Activated naive CD8-positive, alpha-beta T cell treated with anti-CD3 and anti-CD28 coated beads, Interleukin-2, amount 50 U/mL, for 24 hours (primary cell): ENCODE results near the gene MAEL.

Source experiments
- ATAC-seq: fragments of 150-1000 bp; cut with Tn5 transposase; one replicate; pipeline ENCODE4 v1.10.0; 2021
- DNase-seq: peaks from one replicate; pipeline ENCODE4 v3.0.0; 2021
- H3K27ac Mint-ChIP-seq: one replicate; pipeline ENCODE4 v1.8.0; 2021; ENCODE audit warnings: mild to moderate bottlenecking, mixed read lengths
- H3K27me3 Mint-ChIP-seq: one replicate; pipeline ENCODE4 v1.8.0; 2021; ENCODE audit warnings: mixed read lengths
- H3K36me3 Mint-ChIP-seq: one replicate; pipeline ENCODE4 v1.8.0; 2021; ENCODE audit warnings: low read depth, mixed read lengths
- H3K4me1 Mint-ChIP-seq: one replicate; pipeline ENCODE4 v1.8.0; 2021; ENCODE audit warnings: mixed read lengths
- H3K4me3 Mint-ChIP-seq: one replicate; pipeline ENCODE4 v1.8.0; 2021; ENCODE audit warnings: mild to moderate bottlenecking, moderate library complexity, mixed read lengths
- H3K9me3 Mint-ChIP-seq: one replicate; pipeline ENCODE4 v1.8.0; 2021; ENCODE audit warnings: mixed read lengths

Gene MAEL

GRCh38 chr1:166971252-166971651 lies 17.8 kb upstream of the MAEL start:
- no peak overlapping the region for H3K27ac Mint-ChIP-seq
- peaks cover 40% of the 10 kb centered on the region for H3K27me3 Mint-ChIP-seq
- ATAC-seq, result peak; percentile 63
- DNase-seq, result no peak
- H3K9me3 Mint-ChIP-seq, result no peaks in the 10 kb centered on the region
- peaks cover 3% of the 10 kb centered on the region for H3K36me3 Mint-ChIP-seq
- no peak overlapping the region for H3K4me3 Mint-ChIP-seq
- H3K4me1 Mint-ChIP-seq, result peaks cover 39% of the 10 kb centered on the region

- Mint-ChIP-seq H3K4me3 (no peak overlapping the region), H3K9me3 (no peaks in the 10 kb centered on the region), H3K27ac (peak overlapping the region; percentile 32), H3K36me3 (peaks cover 3% of the 10 kb centered on the region), H3K27me3 (peaks cover 41% of the 10 kb centered on the region), H3K4me1 (peaks cover 40% of the 10 kb centered on the region)
- ATAC-seq (no peak), DNase-seq (no peak)
Measured at GRCh38 chr1:166972193-166972592, 16.9 kb upstream of the MAEL start.

GRCh38 chr1:166972826-166973225 lies 16.3 kb upstream of the MAEL start:
- Mint-ChIP-seq H3K4me1 (peaks cover 40% of the 10 kb centered on the region), H3K27ac (no peak overlapping the region), H3K4me3 (no peak overlapping the region), H3K9me3 (no peaks in the 10 kb centered on the region), H3K36me3 (peaks cover 3% of the 10 kb centered on the region), H3K27me3 (peaks cover 40% of the 10 kb centered on the region)
- DNase-seq, result no peak
- ATAC-seq, result no peak

GRCh38 chr1:166974647-166975345 lies 14.3 kb upstream of the MAEL start:
- Mint-ChIP-seq H3K36me3 (peaks cover 3% of the 10 kb centered on the region), H3K4me3 (peak overlapping the region; percentile 87), H3K9me3 (no peaks in the 10 kb centered on the region), H3K4me1 (peaks cover 35% of the 10 kb centered on the region), H3K27me3 (peaks cover 33% of the 10 kb centered on the region), H3K27ac (peak overlapping the region; percentile 74)
- no peak for ATAC-seq
- DNase-seq, result peak; percentile 39

- ATAC-seq (peak; percentile 60), DNase-seq (peak; percentile 63)
- no peaks in the 10 kb centered on the region for H3K9me3 Mint-ChIP-seq
- H3K36me3 Mint-ChIP-seq, result peaks cover 3% of the 10 kb centered on the region
- H3K27me3 Mint-ChIP-seq, result peaks cover 33% of the 10 kb centered on the region
- peak within 1 kb of the TSS; percentile 74 for H3K27ac Mint-ChIP-seq
- H3K4me3 Mint-ChIP-seq, result peak within 1 kb of the TSS; percentile 87
- H3K4me1 Mint-ChIP-seq, result peaks cover 35% of the 10 kb centered on the region
Measured at GRCh38 chr1:166975361-166976129, 13.5 kb upstream of the MAEL start, which contains the start of gene ILDR2. Gene ILDR2 (minus strand): TSS chr1:166975540. CDS start chr1:166975268, 272 bp downstream.

DNA sequence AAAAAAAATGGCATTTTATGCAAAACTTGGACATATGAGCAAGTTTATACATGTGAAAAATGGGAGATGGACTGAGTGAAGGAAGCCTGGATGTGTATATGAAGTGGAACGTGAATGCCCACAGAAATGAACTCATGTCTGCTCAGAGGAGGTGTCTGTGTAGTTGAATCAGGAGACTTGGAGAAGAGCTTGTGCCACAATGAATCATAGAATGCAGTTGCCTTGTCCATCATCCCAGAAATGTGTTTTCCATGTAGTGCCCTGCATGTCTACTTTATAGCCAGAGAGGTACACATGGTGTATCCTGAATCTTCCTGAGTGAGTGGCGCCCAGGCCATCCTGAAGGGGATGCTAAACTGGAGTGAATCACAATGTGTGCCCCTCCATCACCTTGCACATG lies 11.1 kb upstream of the MAEL start:
- Mint-ChIP-seq H3K4me3 (no peak overlapping the region), H3K36me3 (no peaks in the 10 kb centered on the region), H3K4me1 (peaks cover 25% of the 10 kb centered on the region), H3K9me3 (no peaks in the 10 kb centered on the region), H3K27me3 (peaks cover 23% of the 10 kb centered on the region), H3K27ac (no peak overlapping the region)
- ATAC-seq (no peak), DNase-seq (no peak)

DNA sequence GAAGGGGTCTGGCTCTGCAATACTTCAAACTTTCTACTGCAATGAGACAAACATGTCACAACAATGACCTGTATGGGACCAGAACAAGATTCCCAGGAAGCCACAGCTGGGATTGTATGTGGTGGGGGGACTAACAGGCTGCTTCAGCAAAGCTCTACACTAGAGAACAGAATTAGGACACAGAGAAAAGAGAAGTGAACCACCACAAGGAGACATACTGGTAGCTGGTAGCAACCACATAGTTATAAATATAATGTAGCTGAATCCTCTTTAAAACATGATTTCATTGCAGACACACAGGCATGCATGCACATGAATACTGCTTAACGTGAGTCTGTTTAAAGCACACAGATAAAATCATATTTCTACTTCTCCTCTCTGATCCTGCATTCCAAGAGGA lies 10.3 kb upstream of the MAEL start:
- Mint-ChIP-seq H3K4me3 (no peak overlapping the region), H3K4me1 (peaks cover 21% of the 10 kb centered on the region), H3K27ac (no peak overlapping the region), H3K36me3 (no peaks in the 10 kb centered on the region), H3K9me3 (no peaks in the 10 kb centered on the region), H3K27me3 (peaks cover 17% of the 10 kb centered on the region)
- DNase-seq, result no peak
- ATAC-seq, result no peak

- DNase-seq (no peak), ATAC-seq (no peak)
- Mint-ChIP-seq H3K4me1 (peaks cover 8% of the 10 kb centered on the region), H3K27ac (no peak overlapping the region), H3K9me3 (no peaks in the 10 kb centered on the region), H3K36me3 (no peaks in the 10 kb centered on the region), H3K27me3 (peaks cover 11% of the 10 kb centered on the region), H3K4me3 (no peak overlapping the region)
Measured at GRCh38 chr1:166980383-166980782, 8.7 kb upstream of the MAEL start.

DNA sequence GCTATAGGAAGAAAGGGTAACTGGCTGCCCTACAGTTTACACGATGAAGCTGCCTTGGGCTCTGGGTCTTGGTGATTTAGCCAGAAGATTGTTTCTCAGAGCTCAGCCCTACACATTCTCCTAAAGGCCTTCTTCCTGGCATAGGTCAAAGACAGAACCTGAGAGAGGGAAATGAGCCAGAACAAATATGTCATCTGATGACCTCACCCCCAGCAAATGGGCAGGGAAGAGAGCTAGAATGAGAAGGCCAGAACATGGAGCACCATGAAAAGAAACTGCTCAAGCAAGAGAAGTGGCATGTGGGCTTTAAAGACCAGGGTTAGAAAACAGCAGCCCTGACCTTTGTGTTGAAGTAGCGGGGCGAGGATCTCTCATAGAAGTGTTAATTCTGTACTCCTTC lies 8.3 kb upstream of the MAEL start:
- H3K4me1 Mint-ChIP-seq, result peaks cover 6% of the 10 kb centered on the region
- no peaks in the 10 kb centered on the region for H3K9me3 Mint-ChIP-seq
- no peak overlapping the region for H3K27ac Mint-ChIP-seq
- ATAC-seq, result no peak
- no peak overlapping the region for H3K4me3 Mint-ChIP-seq
- H3K27me3 Mint-ChIP-seq, result peaks cover 11% of the 10 kb centered on the region
- no peak for DNase-seq
- H3K36me3 Mint-ChIP-seq, result no peaks in the 10 kb centered on the region

GRCh38 chr1:166981589-166981988 lies 7.5 kb upstream of the MAEL start:
- Mint-ChIP-seq H3K9me3 (no peaks in the 10 kb centered on the region), H3K4me1 (no peaks in the 10 kb centered on the region), H3K27ac (no peak overlapping the region), H3K4me3 (no peak overlapping the region), H3K36me3 (no peaks in the 10 kb centered on the region), H3K27me3 (peaks cover 14% of the 10 kb centered on the region)
- ATAC-seq (no peak), DNase-seq (no peak)

DNA sequence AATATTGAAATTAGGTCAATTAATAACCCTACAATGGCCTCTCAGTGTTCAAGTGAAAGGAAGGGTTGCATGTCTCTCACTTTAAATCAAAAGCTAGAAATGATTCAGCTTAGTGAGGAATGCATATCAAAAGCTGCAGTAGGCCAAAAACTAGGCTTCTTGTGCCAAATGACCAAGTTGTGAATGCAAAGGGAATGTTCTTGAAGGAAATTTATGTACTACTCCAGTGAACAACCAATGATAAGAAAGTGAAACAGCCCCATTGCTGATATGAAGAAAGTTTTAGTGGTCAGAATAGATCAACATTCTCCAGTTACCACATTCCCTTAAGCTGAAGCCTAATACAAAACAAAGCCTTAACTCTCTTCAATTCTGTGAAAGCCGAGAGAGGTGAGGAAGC lies 10.0 kb downstream of the MAEL start:
- Mint-ChIP-seq H3K4me1 (peaks cover 3% of the 10 kb centered on the region), H3K27ac (no peak overlapping the region), H3K4me3 (no peak overlapping the region), H3K27me3 (peaks cover 11% of the 10 kb centered on the region), H3K36me3 (no peaks in the 10 kb centered on the region), H3K9me3 (peaks cover 15% of the 10 kb centered on the region)
- DNase-seq (no peak), ATAC-seq (no peak)

DNA sequence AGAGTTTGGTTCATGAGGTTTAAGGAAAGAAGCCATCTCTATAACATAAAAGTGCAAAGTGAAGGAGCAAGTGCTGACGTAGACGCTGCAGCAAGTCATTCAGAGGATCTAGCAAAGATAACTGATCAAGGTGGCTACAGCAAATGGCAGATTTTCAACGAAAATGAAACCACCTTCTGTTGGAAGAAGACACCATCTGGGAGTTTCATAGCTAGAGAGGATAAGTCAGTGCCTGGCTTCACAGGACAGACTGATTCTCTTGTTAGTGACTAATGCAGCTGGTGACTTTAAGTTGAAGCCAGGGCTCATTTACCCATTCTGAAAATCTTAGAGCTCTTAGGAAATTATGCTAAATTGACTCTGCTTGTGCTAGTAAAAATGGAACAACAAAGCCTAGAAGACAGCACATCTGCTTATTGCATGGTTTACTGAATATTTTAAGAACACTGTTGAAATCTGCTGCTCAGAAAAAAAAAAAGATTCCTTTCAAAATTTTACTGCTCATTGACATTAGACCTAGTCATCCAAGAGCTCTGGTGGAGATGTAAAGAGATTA lies 10.5 kb downstream of the MAEL start:
- H3K27me3 Mint-ChIP-seq, result peaks cover 11% of the 10 kb centered on the region
- peaks cover 15% of the 10 kb centered on the region for H3K9me3 Mint-ChIP-seq
- DNase-seq (no peak), ATAC-seq (peak; percentile 73)
- no peak overlapping the region for H3K4me3 Mint-ChIP-seq
- H3K27ac Mint-ChIP-seq, result no peak overlapping the region
- peaks cover 3% of the 10 kb centered on the region for H3K4me1 Mint-ChIP-seq
- no peaks in the 10 kb centered on the region for H3K36me3 Mint-ChIP-seq

DNA sequence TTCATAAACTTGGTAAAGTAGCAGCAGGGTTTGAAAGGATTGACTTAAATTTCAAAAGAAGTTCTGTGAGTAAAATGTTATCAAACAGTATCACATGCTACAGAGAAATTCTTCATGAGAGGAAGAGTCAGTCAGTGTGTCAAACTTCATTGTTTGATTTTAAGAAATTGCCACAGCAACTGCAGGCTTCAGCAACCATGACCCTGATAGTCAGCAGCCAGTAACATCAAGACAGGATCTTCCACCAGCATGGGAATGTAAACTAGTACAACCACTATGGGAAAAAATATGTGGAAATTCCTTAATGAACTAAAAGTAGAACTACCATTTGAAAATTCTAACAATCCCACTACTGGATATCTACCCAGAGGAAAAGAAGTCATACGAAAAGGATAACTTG lies 11.5 kb downstream of the MAEL start:
- H3K36me3 Mint-ChIP-seq, result no peaks in the 10 kb centered on the region
- no peak for ATAC-seq
- H3K4me1 Mint-ChIP-seq, result peaks cover 3% of the 10 kb centered on the region
- DNase-seq, result no peak
- H3K4me3 Mint-ChIP-seq, result no peak overlapping the region
- peaks cover 15% of the 10 kb centered on the region for H3K9me3 Mint-ChIP-seq
- H3K27me3 Mint-ChIP-seq, result peaks cover 8% of the 10 kb centered on the region
- H3K27ac Mint-ChIP-seq, result no peak overlapping the region

DNA sequence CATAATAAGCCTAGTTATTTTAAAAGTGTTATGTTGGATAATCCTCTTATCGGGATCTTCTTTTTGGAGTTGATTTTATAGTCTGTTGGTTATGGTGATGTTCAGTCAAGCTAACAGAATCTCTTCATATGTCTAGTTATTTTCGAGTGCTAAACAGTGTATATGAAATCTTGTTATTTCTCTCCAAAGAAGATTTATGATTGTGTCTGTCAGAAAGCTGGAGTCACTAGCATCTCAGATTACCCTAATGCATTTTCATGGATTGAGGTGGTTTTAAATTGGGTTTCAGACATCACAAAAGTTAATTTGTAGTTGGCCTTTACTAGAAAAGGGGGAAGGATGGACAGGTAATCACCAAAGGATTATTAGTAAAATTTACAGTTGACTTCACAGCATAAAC lies 13.3 kb downstream of the MAEL start:
- DNase-seq, result no peak
- H3K27ac Mint-ChIP-seq, result no peak overlapping the region
- no peak overlapping the region for H3K4me3 Mint-ChIP-seq
- no peak for ATAC-seq
- peaks cover 4% of the 10 kb centered on the region for H3K27me3 Mint-ChIP-seq
- H3K9me3 Mint-ChIP-seq, result peaks cover 15% of the 10 kb centered on the region
- H3K4me1 Mint-ChIP-seq, result peaks cover 3% of the 10 kb centered on the region
- no peaks in the 10 kb centered on the region for H3K36me3 Mint-ChIP-seq

DNA sequence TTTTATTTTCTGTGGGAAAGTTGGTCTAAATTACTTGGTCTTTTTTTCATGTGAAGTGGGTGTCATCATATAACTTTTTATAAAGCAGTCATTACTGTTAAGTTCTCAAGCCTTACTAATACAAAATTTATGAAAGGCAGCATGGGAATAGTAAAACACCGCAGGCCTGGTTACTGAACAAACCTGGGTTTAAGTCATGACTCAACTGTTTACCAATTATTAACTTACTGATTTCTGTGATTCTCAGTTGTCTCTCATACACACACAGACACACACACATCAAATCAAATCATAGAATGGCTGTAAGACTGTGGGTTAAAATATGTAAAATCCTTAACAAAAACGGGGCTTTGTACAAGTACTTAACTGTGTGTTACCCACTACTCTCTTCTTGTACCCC lies 14.6 kb downstream of the MAEL start:
- no peak for DNase-seq

More for the DNA sequence above, 14.6 kb downstream of the MAEL start:
- Mint-ChIP-seq H3K9me3 (peaks cover 15% of the 10 kb centered on the region), H3K36me3 (no peaks in the 10 kb centered on the region), H3K4me3 (no peak overlapping the region), H3K4me1 (peaks cover 3% of the 10 kb centered on the region), H3K27me3 (peaks cover 3% of the 10 kb centered on the region), H3K27ac (no peak overlapping the region)
- ATAC-seq, result no peak
